ENCODE measurements around the gene NRXN3.

GRCh38 chr14:78985668-78986381 lies 815.7 kb downstream of the NRXN3 start:
- TF ChIP-seq CTCF (IDR thresholded peaks at IDR 0.05) = no peak
- no peak for TF ChIP-seq YY1 (IDR thresholded peaks at IDR 0.05; ENCODE audit: low read depth)
- TF ChIP-seq GABPA (IDR thresholded peaks at IDR 0.05; ENCODE audit: low read depth) = no peak
- TF ChIP-seq RXRA (IDR thresholded peaks at IDR 0.05; ENCODE audit: borderline replicate concordance, low read depth) = no peak
- no peak for TF ChIP-seq FOXM1 (IDR thresholded peaks at IDR 0.05; ENCODE audit: low read depth)

Measured in SK-N-SH (cell line).